Stimulated activated naive CD4-positive, alpha-beta T cell treated with Interleukin-2 at 50 U/mL for 16 hours (primary cell): ENCODE results near the gene SLX4IP.
"Not testable (repeated sequence)": the region's sequence is repeated elsewhere in the genome, so short reads cannot be mapped to it uniquely, and the experiment has no call there.

Source experiments
- DNase-seq: peaks from one replicate; lab custom pipeline; 2025; lab: John Stamatoyannopoulos, UW

The SLX4IP gene

DNA sequence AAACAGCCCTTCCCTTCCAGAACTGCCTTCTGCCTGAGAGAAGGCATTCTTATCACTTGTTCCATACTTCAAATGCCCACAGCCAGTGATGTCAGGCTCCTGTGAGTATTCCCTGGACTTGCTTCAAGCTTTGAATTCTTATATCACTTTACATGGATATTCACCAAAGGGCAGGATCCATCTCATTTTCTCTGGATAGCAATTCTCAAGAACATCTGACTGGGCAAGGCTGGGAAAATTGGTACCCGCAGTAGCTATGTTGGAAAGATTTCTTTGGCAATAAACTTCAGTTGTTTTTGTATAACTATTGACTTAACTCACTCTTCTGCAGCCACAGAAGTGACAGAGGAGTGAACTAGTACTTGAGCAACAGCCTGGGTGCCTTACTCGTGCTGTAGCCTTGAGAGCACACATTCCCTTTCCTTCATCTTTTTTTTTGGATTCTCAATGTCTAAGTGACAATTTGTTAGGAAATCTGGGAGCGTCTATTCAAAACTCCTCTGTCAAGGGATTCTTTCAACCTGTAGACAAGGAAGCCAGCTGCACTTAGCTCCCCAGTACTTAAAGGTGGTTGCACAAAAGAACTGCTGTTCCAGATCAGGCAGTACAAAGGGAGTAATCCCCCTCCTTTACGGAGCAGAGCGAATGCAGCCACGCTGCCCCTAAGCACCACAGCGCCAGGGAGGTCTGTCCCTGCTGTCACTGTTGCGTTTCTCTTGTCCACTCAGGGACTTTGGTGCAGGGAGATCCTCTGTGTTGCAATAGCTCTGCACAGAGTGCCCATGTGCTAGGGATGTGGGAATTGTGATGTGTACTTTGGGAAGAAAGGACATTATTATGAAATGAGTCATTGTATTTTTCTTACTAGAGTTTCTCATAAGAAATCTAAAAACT, 169.1 kb downstream of the SLX4IP start:
- DNase-seq: no peak

DNA sequence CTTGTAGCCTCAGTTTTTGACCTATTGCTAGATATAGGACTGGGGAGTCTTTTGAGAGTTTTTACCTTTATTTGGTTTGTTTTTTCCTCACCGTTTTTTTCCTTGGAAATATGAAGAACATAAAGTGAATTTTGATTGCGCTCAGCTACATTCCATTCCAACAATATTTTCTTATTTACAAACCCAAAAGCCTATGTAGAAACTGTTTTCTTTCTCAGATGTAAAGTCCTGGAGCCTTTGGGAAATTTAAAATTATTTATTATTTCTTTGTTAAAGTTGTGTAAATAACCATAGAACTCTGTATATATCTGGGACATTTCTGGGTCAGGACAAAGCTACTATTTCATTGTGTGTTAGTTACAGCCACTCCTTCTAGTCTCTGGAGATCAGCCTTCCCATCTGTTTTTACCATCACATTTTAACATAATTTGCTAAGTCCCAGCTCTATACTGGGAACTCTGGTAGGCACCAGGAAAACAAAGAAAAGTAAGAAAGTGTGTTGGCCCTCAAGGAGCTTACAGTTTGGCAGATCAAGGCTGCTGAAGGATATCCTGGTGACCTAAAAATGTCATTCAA, 169.8 kb downstream of the SLX4IP start:
- DNase-seq: no peak

DNA sequence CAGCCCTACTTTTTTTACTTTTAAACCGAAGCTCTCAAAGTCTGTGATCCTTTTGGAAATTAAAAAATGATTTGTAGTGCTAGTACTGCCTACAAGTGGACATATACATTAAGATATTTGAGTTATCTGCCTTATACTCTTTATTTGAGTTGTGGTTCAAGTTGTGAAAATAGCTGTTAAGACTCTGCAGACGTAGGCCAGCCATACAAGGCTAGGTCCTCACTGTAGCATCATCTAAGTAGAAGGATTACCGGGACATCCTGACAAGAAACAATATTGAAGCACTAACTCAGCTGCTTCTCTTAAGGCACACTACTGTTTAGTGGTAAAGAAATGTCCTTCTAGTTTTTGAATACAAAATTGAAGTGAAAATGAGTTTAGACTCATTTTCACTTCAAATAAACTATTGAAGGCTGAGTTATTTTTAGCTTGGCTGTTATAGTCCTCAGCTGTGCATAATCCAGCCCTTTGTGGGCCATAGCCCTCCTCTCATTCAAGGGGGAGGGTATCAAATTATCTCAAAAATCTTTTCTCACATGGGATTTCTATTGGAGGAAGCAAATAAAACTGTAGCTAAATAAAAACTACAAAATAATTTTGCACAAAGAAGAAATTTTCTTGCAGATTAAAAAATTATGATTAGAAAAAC, 170.6 kb downstream of the SLX4IP start:
- DNase-seq: no peak

DNA sequence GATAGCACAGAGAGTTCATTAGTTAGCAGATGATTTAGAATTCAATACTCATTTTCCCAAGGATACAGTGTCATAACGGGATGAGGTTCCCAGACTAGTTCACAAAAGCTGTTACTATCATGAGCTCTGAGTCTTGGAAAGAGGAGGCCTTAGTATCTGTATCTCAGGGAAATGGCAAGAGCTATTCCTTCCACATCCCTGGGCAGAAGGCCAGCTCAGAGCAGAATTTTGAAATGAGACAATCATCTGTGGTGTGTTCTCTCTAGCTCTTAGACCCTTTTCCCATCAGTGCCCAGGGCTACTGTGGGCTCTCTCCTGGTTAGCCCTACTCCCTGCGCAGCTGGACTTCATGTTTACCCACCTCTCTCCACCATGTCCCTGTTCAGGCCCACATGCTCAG, 174.2 kb downstream of the SLX4IP start:
- DNase-seq: no peak

DNA sequence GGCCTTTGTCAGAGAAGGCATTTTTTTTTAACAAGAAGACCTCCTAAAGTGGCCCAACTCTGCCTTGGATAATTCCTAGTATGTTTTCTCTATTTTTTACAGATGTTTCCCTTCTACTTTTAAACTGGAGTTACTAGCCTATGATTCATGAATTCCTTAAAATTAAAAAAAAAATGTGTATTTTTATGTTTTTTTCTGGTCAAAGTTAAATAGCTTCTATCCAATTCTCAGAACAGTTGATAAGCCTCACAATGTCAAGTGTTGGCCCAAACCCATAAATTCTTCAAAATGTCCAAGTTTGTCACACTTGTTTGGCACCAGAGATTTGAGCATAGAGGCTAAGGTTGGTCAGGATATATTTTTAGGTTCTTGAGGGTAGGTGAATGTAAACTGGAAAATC, 174.7 kb downstream of the SLX4IP start:
- no peak for DNase-seq

DNA sequence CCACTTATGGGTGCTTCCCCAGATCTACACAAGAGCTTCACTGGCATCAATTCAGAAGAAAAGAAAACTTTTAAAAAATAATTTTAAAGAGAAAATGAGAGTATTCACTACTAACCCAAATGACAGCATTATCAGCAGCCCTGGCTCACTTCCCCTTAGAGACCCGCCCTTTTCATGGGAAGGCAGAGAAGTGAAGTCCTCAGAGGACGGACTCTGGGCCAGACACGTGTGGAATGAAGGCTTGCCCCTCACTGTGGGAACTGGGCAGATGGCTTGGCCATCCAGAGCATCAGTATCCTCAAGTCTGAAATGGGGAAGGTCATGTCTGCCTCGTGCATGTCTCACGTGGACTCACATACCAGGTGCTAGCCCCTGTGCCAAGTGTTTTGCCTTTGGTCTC, 175.1 kb downstream of the SLX4IP start:
- DNase-seq: no peak

DNA sequence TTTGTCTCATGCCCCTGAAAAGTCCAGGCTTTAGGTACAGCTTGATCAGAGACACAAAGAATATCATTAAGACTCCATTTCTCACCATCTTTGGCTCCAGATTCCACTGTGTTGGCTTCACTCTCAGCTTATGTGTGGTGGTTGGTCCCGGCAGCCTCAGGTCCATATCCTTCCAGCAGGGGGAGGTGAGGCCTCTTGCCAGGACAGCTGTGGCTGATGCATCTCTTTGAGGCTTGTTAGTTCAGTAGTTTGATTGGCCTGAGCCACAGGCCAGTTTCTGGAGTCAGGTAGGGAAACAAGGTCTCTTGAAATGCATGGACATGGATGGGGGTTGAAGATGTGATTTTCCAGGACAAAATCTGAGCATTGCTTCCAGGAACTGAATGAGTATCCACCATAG, 176.3 kb downstream of the SLX4IP start:
- DNase-seq: no peak

DNA sequence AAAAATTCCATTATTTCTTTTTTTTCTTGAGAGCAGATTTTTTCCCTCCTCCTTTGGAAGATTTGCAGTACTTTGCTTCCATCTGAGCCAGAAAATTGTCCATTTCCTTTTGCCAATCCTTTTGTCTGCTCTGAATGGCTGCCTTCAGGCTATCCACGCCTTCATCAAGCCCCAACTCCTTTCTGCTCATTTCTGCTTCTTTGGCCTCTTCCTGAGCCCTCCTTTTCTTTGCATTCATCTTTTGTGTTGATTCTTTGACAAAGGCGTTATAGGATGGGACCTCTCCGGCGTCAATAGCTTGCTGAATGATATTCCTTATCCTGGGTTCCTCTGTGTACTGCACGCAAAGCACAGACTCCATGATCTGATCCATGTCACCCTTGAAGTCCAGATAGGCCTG, 178.3 kb downstream of the SLX4IP start:
- not testable (repeated sequence) for DNase-seq

DNA sequence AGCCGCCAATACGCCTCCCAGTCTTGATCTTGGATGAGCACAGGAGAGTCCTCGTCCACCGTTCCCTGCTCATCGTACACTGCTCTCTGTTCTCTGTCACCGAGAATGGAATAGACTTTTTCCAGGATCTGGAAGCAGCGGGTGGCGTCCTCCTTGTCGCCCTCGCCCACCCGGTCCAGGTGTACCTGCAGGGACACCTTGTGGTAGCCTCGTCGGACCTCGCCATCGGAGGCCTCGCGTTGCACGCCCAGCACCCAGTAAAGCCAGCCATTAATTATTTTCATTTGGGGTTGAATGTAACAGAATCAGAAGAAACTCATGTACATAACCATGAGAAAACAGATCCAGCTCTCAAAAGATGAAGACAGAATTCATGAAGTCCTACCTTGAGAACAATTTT, 178.8 kb downstream of the SLX4IP start:
- no peak for DNase-seq

DNA sequence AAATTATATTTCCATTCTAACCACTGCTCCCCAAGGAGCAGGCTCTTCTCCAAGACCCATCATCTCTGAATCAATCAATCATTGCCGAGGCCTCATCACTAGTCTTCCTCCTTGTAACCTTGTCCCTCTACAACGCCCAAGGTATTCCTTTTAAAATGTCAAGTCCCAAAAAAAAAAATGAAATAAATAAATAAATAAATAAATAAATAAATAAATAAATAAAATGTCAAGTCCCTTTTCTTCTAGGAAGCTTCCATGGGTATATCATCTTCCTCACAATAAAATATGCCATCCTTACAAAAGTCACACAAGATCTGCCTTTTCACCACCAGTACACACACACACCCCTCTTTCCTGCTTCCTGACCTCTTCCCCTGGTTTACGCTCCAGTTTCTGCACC, 181.1 kb downstream of the SLX4IP start:
- DNase-seq: no peak

DNA sequence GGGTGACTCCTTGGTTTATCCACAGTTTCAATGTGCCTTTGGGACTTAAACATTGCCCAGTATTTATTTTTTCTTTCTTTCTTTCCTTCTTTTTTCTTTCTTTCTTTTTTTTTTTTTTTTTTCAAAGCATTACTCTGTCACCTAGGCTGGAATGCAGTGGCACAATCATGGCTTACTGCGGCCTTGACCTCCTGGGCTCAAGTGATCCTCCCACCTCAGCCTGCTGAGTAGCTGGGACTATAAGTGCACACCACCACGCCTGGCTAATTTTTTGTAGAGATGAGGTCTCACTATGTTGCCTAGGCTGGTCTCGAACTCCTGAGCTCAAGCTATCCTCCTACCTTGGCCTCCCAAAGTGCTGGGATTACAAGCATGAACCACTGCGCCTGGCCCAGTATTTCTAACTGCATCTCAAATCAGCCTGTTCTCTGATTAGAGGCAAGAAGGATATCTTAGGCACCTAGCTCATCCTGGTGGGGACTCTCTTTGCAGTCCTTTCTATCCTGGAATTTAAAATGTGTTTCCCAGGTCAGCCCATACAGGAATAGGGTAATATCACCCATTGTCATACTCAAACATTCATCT, 182.5 kb downstream of the SLX4IP start:
- not testable (repeated sequence) for DNase-seq

DNA sequence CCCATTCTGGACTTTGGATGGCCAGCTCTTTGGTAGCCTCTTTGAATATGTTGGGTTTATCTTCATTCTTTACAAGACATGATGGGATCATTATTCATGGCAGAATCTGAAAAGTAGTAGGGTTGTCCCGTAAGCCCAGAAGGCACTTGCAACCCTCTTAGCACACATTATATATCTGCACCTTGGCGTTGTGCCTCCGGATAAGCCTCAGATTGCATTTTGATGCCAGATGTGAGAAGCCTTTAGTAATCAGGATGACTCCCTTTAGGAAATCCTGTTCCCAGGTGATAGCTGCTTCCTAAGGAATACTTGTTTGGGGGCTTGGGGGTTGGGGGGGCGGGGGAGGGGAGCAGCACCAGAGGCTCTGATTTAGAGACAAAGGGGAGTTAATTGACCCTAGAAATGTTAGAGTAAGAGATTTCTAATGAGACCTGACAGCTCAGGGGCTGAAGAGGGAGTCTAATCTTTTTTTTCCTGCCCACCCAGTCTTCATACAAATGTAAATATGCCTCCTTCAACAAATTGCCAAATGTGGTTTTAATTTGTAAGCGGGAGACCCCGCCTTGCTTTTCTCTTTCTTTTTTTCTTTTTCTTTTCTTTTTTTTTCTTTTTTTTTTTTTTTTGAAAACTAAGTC, 183.6 kb downstream of the SLX4IP start:
- DNase-seq: no peak

DNA sequence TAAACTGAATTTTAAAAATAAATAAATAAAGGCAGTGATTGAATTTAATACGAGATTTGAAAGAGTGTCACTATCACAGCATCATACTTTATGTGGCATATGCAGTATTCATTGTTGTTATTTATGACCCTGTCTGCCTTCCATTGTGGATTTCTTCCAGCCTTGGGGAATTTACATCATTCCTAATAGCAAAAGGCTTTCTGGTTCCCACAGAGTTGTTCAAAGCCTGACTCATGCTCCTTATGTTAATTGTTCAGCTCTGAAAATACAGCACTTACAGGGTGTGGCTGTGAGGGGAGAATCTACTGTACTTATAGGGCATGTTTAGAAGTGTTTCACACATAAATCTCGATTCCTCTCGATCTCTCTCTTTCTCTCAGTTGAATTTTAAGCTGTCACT, 184.3 kb downstream of the SLX4IP start:
- no peak for DNase-seq

DNA sequence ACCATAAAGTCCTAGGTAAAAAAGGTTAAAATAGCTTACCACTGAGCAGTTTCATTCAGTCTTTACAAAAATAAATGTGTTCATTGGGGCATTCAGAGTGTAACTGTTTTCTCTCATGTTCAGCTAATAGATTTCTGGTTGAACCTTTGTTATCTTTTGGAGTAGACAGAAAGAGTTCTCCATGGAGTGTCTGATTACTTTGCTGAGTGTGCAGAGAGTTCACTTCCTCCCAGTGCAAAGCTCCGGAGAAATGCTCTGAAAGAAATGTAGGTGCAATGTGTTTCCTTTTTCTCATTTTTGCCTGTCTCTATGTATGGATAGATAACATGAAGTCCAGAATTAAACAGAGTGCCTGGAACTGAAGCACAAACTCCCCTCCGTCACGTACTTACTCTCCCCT, 186.0 kb downstream of the SLX4IP start:
- DNase-seq: no peak

DNA sequence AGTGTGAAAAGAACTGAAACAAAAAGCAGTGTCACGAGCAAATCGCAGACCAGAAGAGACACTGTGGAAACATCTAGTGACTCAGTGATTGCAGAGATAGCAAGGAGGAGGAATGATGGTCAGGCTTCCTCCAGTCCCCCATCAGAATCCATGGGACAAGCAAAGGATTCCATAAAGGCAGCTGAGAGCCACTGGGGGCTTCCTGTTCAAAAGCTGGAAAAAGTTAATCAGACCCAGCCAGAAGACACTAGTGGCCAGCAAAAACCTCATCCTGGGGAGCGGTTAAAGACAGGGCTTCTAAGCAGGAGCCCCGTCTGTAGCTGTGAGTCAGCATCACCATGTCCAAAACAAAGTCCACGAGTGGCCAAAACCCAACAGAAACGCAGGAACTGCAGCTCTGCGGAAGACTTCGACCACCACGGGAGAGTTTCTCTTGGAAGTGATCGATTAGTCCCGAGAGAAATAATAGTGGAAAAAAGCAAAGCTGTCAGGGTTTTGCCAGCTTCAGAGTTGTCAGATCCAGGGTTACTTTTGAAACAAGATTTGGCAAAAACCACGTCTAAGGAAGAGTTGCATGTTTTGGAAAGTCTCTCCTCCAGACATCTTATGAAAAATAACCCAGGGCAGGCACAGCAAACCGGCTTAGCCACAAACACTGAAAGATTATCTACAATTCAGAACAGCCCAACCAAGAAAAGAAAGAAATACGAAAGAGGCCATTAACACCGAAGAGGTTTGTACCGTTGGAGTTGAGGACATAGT, 187.7 kb downstream of the SLX4IP start:
- no peak for DNase-seq

DNA sequence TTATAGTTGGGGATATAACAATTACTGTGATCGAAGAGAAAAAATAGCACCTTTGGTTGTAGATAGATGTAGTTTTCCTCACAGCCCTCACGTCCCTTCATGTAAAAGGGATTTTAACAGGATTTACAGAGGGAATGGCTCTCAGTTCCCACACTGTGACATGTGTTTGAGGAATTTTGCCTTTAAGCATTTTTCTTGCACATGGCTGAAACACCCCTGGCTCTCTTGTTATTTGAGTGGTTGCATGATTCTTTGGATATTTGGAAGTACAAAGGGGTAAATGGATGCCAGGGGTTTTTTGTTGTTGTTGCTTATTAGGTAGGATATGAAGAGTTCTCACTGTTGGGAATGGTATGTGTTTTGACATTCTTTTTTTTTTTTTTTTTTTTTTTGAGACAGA, 190.5 kb downstream of the SLX4IP start:
- no peak for DNase-seq

DNA sequence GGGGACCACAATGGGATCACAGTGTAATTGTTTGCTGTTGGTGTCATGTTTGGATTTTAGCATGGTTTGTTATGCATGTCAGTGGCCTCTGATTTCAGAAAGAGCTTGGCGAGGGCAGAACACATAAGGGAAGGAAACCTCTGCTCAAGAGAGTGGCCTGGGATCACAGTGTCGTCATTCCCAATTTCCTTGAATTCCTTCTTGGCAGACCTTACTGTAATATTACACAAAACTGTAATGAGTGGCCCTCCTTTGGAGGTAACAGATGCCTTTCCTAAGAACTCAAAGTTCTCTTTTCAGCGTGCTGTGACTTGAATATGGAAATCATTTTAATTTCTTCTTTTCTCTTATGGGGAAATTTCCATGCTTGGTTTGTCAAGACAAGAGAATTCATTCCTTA, 191.8 kb downstream of the SLX4IP start:
- no peak for DNase-seq

DNA sequence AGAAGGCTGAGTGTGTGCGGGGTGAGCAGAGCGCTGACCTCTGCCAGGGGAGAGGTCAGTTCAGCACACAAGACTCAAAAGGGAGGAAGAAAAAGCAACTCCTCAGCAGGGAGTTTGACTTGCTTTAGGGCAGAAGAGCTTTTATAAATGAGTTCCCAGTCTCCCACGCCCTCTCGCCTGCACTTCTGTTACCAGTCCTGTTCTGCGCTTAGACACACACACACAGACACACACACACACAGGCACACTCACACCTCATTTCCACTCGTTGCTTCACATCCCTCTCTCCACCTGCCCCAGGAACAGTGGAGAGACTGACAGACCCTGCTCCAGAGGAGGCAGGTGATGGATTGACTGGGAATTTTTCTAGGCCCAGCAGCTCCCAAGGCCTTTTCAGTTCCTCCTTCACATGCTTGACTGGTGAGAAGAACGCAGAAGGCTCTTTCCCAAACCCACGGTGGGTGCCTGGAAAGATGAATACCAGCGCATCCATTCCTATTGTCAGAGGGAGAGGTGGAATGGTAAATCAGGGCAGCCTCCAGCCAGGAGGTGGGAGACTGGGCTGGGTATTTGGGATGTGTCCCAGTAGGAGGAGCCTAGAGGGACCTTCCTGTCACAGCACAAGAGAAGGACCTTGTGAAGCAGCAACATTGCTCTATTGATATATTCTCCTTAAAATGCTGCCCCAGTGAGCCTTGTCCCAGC, 195.0 kb downstream of the SLX4IP start:
- DNase-seq: no peak

DNA sequence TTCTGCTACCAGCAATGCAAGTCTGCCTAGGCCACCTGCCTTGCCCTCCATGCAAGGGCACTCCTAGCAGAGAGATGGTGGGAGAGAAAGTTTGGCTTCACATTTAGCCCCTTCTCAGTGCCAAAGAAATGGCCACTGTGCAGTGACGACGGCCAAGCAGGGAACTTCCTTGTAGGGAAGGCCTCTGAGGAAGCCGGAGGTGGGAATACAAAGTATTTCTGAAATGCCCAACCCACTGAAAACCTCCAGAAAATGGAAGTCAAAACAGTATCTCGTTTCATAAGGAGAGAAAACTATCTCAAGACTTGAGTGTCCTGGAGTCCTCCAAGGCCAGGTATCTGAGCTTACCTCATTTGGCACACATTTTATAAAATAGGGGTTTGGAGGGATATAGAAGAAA, 196.0 kb downstream of the SLX4IP start:
- no peak for DNase-seq

DNA sequence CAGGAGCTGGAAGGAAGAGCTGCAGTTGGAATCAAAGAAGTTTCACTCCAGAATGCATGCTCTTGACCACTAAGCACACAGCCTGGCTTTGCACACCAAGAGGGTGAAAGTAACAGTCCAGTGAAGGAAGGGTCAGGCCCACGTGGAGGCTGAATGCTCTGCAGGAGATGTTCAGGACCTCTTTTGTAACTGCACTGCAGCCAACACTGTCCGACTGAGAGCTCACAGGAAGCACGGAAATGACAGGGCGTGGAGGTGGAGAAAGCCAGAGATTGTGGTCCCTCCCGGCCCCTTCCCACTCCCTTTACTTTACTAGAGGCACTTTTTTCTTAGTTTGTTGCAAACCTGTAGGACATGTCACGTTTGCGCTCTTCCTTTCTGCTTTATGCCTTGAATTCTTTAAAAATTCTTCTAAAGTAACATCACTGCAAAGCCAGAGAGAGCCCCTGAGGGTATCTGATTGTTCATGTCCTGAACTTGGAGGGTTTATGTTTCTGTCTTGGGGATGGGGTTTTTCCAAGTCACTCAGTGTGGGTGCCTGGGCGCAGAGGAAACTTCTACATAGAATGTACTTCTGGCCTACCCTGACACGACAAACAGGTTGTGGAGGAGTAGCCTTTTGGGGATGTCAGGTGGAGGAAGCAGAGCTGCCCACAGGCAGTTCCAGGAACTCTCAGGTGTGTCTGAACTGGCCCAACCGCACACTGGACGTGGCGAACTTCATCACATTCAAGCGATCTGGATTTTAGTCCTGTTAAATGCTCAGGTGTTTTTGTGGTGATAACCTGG, 197.8 kb downstream of the SLX4IP start:
- no peak for DNase-seq
